CD4-positive, alpha-beta T cell treated with Interferon gamma for 1 hour (primary cell): ENCODE data around the gene CHST13.
"Not testable (repeated sequence)": the region's sequence is repeated elsewhere in the genome, so short reads cannot be mapped to it uniquely, and the experiment has no call there.

Source experiments
- DNase-seq: peaks from one replicate; pipeline ENCODE4 v3.0.0-alpha.2; 2020

Gene CHST13

DNA sequence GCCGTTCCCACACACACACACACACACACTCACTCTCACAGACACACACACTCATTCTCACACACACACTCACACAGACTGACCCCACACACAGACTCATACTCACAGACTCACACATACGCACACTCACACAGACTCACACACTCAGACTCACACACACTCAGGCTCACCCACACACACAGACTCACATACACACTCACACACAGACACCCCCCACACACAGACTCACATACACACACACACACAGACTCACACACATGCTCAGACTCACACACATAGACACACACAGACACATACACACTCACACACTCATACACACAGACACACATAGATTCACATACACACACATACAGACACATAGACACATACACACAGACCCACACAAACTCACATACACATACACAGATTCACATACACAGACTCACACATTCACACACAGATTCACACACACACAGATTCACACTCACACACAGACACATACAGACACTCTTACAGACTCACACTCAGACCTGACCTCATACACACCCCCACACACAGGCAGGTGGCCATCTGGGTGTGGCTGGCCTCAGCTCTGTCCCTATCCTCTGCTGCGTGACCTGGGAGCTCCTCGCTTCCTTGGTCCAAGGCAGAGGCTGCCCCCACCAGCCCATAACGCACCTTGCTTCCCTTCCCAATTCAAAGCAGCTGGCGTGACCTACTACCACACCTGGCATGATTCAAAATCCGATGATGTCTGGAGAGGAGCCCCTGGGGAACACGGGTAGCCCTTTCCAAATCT, 32.9 kb downstream of the CHST13 start:
- DNase-seq = no peak

DNA sequence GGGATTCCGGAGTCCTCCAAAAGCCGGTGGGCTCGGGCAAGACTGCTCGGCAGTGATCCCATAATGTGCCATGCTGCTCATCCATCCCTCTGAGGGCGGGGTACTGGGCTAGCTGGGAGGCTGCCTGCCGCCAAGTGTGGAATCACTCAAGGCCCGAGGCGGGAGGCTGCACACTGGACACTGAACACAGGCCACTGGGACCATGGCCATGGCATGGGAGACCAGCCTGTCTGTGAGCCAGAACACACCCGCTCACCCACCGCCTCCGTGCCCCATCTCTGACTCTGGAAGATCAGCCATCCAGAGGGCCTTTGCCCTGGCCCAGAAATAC, 33.4 kb downstream of the CHST13 start:
- DNase-seq = no peak

DNA sequence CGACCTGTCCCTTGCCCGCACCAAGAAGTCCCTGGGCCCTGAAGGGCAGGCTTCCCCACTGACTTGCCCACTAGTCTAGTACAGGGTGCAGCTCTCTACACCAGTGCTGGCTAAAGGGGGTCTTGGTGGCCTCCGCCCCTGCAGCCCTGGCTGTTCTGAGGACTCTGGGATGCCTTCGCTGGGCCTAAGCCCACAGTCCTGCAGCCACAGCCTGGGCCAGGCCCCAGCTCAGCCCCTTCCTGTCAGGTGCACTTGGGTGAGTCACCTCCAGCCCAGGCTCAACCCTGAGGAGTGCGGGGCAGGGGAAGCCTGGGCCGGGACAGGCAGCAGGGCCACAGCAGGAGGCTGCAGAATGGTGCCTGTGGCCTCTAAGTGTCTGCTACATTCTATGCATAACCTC, 33.8 kb downstream of the CHST13 start:
- DNase-seq = no peak

DNA sequence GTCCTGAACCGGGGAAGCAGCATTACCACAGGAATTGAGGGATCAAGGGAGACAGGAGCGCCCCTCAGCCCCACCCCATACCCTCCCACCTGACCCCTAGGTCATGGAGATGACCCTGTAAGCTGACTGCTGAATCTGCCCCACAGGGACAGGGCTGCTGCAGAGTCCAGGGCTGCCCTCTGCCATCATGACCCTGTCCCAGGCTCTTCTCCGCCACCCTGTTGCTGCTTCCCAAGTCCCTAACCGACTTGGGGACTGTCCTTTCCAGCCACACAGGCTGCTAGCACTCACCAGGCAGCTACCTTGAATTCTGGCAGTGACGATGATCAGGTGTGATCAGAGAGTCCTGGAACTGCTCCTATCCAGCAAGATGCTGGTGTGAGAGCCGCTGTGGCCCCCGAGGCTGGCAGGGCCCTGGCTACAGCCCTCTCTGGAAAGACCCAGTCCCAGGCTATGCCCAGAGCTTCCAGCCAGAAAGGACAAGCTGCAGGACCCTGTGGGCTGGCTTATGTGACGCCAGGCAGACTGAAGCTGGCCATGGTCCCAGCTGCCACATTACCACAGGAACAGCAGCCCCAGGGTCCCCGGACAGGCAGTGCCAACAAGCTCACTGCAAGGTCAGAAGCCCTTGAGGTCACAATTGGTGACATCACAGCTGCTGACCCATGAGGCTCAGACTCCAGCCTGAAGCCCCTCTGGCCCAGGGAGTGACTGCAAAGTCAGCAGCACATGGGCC, 34.5 kb downstream of the CHST13 start, which contains the start of gene C3orf22:
C3orf22 (minus strand) TSS at position 597 of the 736 bp plus-strand sequence. CDS start 5,542 bp downstream, outside the sequence.
- no peak for DNase-seq

DNA sequence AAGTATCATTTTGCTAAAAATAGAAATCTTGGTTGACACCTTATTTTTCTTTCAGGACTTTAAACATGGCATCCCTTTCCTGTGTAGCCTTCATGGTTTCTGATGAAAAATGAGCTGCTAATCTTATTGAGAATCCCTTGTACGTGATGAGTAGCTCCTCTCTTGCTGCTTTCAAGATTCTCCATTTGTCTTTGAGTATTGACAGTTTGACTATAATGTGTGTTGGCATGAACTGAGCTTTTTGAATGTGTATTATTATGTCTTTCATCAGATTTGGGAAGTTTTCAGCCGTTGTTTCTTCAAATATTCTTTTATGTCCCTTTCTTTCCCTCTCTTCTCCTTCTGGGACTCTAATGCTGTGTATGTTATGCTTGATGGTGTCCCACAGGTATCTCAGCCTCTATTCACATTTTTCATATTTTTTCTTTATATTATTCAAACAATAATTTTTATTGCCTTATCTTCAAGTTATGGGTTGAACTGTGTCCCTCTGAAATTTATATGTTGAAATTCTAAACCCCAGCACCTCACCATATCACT, 38.9 kb downstream of the CHST13 start:
- no peak for DNase-seq

DNA sequence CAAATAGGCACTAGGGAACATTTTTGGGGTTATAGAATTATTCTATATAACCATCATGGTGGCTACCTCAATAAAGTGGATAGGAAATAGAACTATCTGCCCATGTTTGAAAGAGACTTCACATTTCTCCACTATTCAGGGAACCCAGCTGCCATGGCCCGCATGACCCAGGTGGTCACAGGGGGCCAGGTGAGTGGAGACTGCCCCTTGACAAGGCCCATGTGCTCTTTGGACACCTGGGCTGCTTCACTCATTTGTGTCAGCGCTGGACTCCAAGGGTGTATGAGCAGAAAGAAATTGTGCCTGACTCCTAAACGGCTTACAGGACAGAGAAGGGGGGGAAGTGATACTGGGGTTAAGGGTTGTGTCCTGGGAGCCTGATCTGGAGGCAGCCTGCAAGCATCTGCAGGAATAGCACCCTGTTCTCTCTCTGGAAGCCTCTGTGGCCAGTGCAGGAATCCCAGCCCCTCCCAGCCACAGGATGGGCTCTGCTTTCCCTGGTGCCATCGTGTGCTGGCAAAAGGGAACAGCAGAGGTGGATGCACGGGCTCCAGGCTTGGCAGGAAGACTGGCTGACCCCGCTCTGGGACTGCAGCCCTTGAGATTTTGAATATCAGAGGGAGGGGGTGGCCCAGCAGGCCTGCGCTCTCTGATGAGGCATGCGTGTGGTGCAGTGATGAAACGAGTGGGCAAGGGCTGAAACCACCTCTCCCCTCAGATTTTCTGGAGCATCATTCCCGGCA, 43.9 kb downstream of the CHST13 start:
- DNase-seq = no peak

DNA sequence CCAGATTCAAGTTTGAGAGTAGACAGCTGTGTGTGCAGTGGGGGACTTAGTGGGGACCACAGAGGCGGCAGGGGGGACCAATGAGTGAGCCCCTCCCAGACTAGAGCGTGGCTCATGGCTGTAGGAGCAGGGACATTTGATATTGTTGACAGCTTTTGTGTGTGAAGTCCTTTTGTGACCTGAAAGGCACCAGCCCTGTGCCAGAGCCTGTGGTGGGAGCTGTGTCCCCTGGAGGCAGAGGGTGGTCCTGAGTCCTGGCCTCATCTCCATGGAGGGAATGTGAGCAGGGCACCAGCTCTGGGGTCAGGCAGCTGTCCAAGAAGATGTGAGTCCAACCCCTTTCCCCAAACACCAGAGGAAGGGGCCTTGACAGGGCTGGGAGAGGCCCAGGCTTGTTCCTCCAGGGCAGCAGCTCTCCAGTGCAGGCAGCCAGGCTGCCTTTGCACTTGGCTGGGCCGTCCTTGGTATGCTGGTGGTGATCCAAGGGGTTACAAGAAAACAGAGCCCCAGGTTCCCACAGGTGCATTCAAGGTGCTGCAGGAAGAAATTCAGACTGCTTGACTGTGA, 44.9 kb downstream of the CHST13 start:
- no peak for DNase-seq

DNA sequence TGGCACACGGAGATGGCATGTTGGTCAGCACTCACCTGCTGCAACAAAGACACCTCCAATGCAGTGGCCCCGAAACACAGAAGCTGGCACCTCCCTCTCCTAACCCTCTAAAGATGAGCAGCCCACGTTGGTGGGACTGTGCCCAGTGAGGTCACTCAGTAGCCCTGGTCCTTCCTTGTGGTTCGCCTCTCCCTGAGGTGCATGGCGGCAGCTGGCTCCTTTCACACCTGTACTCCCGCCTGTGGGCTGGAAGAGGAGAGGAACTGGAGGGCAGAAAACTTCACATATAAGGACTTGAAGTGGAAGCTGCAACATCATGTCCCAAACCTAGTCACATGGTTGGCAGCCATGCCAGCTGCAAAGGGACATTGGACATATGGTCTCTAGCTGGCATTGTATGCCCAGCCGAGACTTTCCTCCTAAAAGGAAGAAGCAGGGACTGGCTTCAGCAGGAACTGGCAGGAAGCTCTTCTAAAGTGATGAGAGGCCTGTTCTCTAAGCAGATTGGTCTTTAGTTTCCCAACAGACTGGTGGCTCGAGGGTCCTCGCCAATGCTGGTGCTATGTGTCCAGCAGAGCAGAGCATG, 45.5 kb downstream of the CHST13 start:
- DNase-seq = no peak

DNA sequence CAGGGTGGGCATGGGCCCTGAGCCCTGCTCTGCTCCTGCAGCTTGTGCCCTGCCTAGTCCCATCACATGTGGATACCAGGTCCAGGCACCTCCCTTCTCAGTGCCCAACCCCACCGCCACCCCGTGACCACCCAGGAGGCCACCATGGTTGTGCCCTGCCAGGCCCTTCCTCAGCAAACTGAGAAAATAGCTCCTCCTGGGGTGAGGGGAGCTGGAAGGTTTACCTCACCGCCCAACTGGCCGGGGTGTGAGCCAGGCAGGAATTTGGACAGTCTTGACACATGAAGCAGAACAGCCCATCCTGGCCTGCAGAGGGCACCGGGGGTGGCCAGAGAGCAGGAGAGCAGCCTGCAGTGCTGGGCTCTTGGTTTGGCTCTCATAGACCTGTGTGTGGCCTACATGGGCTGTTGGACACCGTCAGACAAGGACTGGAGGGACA, 46.2 kb downstream of the CHST13 start:
- no peak for DNase-seq

DNA sequence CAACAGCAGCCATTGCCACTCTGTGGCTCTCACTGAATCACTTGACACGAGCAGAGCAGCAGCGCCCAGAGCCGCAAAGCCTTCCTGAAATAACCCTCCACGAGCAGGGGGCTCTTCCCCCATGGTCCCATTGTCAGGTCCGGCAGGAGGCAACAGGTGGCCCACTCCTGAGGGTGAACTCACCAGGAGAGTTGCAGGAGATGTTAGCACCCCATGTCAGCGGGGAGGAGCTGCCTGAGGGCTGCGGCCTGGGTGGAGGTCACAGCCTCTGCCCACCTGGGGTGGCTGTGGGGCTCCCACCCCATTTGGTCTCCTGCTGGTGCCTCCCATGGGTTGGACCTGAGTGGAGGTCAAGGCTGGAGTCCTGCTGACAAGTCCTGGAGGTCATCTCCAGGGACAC, 47.1 kb downstream of the CHST13 start:
- no peak for DNase-seq

DNA sequence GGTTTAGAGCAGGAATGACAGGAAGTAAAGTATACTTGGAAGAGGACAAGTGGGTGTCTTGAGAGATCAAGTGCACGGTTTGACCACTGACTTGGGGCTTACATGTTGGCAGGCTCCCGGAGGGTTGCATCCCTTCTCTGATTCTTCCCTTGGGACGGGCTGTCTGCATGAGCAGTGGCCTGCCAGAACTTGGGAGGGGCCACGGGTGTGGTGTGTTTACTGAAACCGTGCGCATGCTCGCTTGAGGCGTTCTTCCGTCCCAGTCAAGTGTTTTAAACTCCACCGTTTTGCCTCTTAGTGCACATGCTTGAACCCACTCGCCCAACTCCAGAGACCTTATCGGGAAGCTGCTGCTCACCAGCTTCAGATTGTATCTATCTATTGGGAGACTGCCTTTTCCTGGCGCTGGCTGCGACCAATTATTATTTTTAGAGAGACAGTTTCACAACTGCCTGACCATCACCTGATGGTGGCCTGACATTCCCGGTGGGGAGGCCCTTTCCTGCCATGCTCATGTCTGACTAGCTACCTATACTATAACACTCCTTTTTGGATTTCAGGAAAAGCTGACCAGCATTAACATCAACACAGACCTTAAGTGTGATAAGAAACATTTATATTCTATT, 49.6 kb downstream of the CHST13 start:
- DNase-seq = no peak

DNA sequence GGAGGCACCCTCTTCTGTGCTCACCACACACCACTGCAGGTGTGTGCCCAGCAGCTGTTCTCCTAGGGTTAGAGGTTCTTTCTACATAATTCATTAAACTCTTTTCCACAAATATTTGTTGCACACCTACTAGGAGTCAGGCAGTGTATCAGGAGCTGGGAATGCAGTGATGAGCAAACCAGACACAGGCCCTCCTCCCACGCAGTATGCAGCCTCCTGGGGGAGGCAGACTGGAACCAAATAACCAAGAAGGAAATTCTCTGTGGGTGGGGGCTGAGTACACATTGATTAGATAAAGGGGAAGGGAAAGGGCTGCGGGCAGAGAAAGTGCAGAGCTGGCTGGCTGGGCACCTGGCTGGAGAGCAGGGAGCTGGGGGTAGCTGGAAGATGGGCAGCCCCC, 53.3 kb downstream of the CHST13 start:
- DNase-seq = no peak

DNA sequence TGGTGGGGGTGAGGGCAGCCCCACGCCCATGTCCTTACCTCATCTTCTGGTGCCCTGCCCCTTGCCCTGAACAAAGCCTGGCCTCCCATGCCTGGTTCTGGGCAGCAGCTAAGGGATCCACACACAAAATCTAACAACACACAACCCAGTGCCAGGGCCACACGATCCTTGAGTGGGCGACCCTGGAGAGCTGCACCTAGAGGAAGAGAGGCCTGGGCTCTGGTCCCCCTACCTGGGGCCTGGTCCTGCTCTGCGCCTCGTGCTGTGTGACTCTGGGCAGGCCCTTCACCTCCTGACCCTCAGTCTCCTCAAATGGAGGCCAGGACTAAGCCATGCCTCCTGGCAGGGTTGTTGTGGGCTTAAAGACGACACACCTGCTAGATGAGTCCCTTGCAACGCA, 54.7 kb downstream of the CHST13 start:
- DNase-seq = no peak

DNA sequence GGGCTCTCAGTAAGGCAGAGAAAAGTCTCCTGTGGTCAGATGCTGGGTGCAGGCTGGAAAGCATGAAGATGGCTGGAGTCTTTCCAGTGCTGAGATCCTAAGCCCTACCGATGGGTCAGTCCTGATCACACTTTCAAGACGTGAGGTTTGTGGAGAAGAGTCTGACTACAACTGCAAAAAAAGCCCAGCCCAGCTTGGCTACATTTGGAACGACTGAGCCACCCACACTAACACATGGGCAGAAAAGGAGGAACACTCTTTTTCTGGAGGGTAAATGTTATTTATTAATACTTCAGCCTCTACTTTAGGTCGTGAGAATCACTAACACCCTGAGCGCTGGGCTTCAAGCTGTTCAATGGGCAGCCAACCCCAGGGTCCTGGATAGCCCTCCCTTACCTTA, 56.8 kb downstream of the CHST13 start:
- DNase-seq = no peak

DNA sequence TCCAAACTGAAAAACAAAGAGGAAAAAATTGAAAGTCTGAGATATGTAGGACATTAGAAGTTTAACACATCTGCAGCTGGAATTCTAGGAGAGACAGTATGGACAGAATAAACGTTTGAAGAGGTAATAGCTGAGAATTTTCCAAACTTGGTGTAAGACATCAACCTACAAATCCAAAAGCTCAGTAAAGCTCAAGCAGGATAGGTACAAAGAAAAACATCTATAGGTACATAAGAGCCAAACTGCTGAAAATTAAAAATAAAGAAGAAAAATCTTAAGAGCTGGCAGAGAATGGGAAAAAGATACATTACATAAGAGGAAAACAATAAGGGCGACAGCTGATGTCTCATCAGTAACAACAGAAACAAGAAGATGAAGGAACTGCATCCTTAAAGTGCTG, 57.6 kb downstream of the CHST13 start:
- DNase-seq = no peak

DNA sequence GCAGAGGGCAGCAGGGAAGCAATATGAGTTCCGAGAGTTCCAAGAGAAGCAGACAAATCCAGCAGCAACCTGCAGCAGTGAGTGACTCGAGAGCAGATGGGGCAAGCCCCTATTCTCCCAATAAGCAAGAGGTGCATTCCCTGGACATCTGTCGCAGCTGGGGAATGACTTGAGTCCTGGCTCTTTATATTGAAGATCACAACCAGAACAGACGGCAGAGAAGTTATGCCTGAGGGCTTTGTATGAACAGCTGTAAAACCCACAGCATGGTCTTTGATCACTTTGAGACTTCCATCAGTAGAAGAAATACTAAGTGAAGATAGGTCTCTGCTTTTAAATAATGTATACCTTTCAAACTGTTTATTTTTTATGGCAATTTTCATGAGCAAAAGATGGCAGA, 58.4 kb downstream of the CHST13 start:
- no peak for DNase-seq

DNA sequence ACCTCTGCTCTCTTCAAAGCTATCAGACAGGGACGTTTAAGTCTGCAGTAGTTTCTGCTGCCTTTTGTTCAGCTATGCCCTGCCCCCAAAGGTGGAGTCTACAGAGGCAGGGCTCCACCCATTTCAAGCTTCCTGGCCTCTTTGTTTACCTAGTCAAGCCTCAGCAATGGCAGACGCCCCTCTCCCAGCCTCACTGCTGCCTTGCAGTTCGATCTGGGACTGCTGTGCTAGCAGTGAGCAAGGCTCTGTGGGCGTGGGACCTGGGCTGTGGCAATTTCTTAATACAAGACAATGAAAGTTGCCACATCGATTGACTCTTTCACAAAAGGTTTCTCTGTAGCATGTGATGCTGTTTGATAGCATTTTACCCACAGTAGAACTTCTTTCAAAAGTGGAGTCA, 67.6 kb downstream of the CHST13 start:
- not testable (repeated sequence) for DNase-seq
